ENCODE results near the gene DYNLT4.
A peak's percentile ranks its signal among the peaks of the same experiment; 100 is the strongest.

The DYNLT4 gene

DNA sequence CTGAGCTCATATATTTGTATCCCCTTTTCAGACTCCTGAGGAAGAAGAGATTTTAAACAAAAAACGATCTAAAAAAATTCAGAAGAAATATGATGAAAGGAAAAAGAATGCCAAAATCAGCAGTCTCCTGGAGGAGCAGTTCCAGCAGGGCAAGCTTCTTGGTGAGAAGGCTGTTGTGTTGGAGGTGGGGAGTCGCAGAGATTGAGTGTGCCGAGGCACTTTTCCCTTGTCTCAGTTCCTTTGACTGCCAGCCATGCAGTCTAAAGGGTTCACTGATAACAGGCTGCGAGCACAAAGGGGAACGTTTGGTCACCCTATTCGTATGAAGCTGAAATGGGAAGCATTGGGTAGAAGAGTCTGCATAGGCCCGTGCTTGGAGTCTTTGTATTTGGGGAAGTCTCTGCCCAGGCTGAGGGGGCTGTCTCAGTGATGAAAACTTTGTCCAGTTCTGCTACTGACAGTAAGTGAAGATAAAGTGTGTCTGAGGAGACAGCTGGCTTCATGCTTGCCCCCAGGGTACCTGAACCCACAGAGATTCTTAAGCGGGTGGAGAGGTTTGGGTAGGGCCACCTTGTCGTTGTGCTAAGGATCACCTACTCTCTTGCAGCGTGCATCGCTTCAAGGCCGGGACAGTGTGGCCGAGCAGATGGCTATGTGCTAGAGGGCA is 29.0 kb downstream of the DYNLT4 start:
- no peak overlapping the region for H3K27ac ChIP-seq (ENCODE audit: low read depth, low read length)
- peaks cover 43% of the 10 kb centered on the region for H3K79me2 ChIP-seq (ENCODE audit: insufficient read depth, low read length)
- H3F3A ChIP-seq (ENCODE audit: insufficient read depth): peaks cover 59% of the 10 kb centered on the region
- H3K9me2 ChIP-seq (replicated peaks; ENCODE audit: insufficient read depth, low read length): no peaks in the 10 kb centered on the region
- TF ChIP-seq, protein P1, sequence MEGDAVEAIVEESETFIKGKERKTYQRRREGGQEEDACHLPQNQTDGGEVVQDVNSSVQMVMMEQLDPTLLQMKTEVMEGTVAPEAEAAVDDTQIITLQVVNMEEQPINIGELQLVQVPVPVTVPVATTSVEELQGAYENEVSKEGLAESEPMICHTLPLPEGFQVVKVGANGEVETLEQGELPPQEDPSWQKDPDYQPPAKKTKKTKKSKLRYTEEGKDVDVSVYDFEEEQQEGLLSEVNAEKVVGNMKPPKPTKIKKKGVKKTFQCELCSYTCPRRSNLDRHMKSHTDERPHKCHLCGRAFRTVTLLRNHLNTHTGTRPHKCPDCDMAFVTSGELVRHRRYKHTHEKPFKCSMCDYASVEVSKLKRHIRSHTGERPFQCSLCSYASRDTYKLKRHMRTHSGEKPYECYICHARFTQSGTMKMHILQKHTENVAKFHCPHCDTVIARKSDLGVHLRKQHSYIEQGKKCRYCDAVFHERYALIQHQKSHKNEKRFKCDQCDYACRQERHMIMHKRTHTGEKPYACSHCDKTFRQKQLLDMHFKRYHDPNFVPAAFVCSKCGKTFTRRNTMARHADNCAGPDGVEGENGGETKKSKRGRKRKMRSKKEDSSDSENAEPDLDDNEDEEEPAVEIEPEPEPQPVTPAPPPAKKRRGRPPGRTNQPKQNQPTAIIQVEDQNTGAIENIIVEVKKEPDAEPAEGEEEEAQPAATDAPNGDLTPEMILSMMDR (IDR thresholded peaks at IDR 0.05; ENCODE audit: insufficient read depth, low read length, poor library complexity, severe bottlenecking): no peak
- no peak for TF ChIP-seq EZH2phosphoT487 (conservative IDR thresholded peaks at IDR 0.05; ENCODE audit: low read length)
- H2AFZ ChIP-seq (ENCODE audit: low read depth, low read length, severe bottlenecking): no peak overlapping the region
- peaks cover 34% of the 10 kb centered on the region for H3K36me3 ChIP-seq (ENCODE audit: low read length)
- H3K4me3 ChIP-seq (ENCODE audit: insufficient read depth, low read length, poor library complexity, severe bottlenecking): no peak overlapping the region
- peaks cover 21% of the 10 kb centered on the region; the same call in 1 of the 2 replicates for H4K20me1 ChIP-seq (ENCODE audit: low read depth, low read length)
- H3K27me3 ChIP-seq (ENCODE audit: low read length): no peaks in the 10 kb centered on the region
- no peak overlapping the region for H3K4me2 ChIP-seq (ENCODE audit: low read depth, low read length, poor library complexity, severe bottlenecking)
- H3K9me3 ChIP-seq (ENCODE audit: insufficient read depth, low read length): no peaks in the 10 kb centered on the region
- peak overlapping the region; percentile 84; the same call in 1 of the 2 replicates for H3K9ac ChIP-seq (ENCODE audit: low read length)

DNA sequence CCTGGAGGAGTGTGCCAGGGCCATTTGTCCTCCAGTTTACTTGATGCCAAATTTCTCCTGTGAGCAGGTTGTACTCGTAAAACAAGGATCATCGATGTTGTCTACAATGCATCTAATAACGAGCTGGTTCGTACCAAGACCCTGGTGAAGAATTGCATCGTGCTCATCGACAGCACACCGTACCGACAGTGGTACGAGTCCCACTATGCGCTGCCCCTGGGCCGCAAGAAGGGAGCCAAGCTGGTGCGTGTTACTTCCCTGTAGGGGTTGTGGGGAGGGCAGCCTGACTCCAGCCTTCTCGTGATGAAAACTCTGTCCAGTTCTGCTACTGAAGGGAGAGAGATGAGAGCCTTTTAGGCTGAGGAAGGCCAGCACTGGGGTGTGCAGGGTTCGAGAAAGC is 29.6 kb downstream of the DYNLT4 start:
- peak overlapping the region; percentile 99 for H3K4me2 ChIP-seq (ENCODE audit: low read depth, low read length, poor library complexity, severe bottlenecking)
- H2AFZ ChIP-seq (ENCODE audit: low read depth, low read length, severe bottlenecking): no peak overlapping the region
- peak overlapping the region; percentile 99 for H3K4me3 ChIP-seq (ENCODE audit: insufficient read depth, low read length, poor library complexity, severe bottlenecking)
- no peaks in the 10 kb centered on the region for H3K9me2 ChIP-seq (replicated peaks; ENCODE audit: insufficient read depth, low read length)
- H3K9ac ChIP-seq (ENCODE audit: low read length): peak overlapping the region; percentile 84
- TF ChIP-seq, protein P1 (IDR thresholded peaks at IDR 0.05; ENCODE audit: insufficient read depth, low read length, poor library complexity, severe bottlenecking): no peak
- TF ChIP-seq EZH2phosphoT487 (conservative IDR thresholded peaks at IDR 0.05; ENCODE audit: low read length): no peak
- no peak overlapping the region for H3K27ac ChIP-seq (ENCODE audit: low read depth, low read length)
- no peaks in the 10 kb centered on the region for H3K27me3 ChIP-seq (ENCODE audit: low read length)
- peaks cover 21% of the 10 kb centered on the region; the same call in 1 of the 2 replicates for H4K20me1 ChIP-seq (ENCODE audit: low read depth, low read length)
- H3K36me3 ChIP-seq (ENCODE audit: low read length): peaks cover 34% of the 10 kb centered on the region
- H3F3A ChIP-seq (ENCODE audit: insufficient read depth): peaks cover 61% of the 10 kb centered on the region
- no peaks in the 10 kb centered on the region for H3K9me3 ChIP-seq (ENCODE audit: insufficient read depth, low read length)
- H3K79me2 ChIP-seq (ENCODE audit: insufficient read depth, low read length): peaks cover 43% of the 10 kb centered on the region

DNA sequence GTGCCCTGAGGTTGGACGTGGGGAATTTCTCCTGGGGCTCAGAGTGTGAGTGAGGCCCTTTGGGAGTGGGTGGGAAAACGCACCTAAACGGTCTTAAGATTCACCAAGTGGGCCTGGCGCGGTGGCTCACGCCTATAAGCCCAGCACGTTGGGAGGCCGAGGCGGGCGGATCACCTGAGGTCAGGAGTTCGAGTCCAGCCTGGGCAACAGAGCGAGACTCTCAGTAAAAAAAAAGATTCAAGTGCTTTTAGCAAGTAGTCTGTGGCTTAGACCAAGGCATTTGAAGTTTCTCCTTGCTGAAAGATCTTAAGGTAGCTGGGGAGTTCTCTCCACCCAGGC is 30.5 kb downstream of the DYNLT4 start:
- H3K9me3 ChIP-seq (ENCODE audit: insufficient read depth, low read length): no peaks in the 10 kb centered on the region
- no peaks in the 10 kb centered on the region for H3K27me3 ChIP-seq (ENCODE audit: low read length)
- peak overlapping the region; percentile 99 for H3K4me3 ChIP-seq (ENCODE audit: insufficient read depth, low read length, poor library complexity, severe bottlenecking)
- peaks cover 21% of the 10 kb centered on the region; the same call in 1 of the 2 replicates for H4K20me1 ChIP-seq (ENCODE audit: low read depth, low read length)
- H3K36me3 ChIP-seq (ENCODE audit: low read length): peaks cover 34% of the 10 kb centered on the region
- no peaks in the 10 kb centered on the region for H3K9me2 ChIP-seq (replicated peaks; ENCODE audit: insufficient read depth, low read length)
- no peak overlapping the region for H2AFZ ChIP-seq (ENCODE audit: low read depth, low read length, severe bottlenecking)
- peak overlapping the region; percentile 87 for H3K27ac ChIP-seq (ENCODE audit: low read depth, low read length)
- H3K9ac ChIP-seq (ENCODE audit: low read length): peak overlapping the region; percentile 84
- no peak for TF ChIP-seq EZH2phosphoT487 (conservative IDR thresholded peaks at IDR 0.05; ENCODE audit: low read length)
- TF ChIP-seq, protein P1 (IDR thresholded peaks at IDR 0.05; ENCODE audit: insufficient read depth, low read length, poor library complexity, severe bottlenecking): no peak
- H3K4me2 ChIP-seq (ENCODE audit: low read depth, low read length, poor library complexity, severe bottlenecking): peak overlapping the region; percentile 99
- H3K79me2 ChIP-seq (ENCODE audit: insufficient read depth, low read length): peaks cover 43% of the 10 kb centered on the region
- peaks cover 57% of the 10 kb centered on the region for H3F3A ChIP-seq (ENCODE audit: insufficient read depth)
